DMS 273 (cell line): ENCODE measurements around the gene ZC3H15.

Source experiments
- DNase-seq: peaks from one replicate; lab custom pipeline; 2025; ENCODE audit not compliant: unreplicated experiment; lab: John Stamatoyannopoulos, UW

Gene ZC3H15

DNA sequence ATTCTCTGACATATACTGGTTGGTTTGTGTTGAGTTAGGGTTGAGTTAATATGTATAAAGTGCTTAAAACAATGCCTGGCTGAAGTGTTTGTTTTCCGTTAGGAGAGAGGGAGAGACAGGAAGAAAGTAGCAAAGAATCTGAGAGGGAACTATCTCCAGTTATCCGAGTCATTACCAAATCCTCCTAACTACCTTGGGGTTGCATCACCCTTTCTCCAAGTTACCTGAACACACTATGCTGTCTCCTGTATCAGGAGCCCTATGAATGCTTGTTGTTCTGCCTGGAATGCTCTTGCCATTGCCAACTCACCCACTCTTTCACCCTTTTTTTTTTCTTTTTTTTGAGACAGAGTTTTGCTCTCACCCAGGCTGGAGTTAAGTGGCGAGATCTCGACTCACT lies 55.9 kb downstream of the ZC3H15 start:
- no peak for DNase-seq

- no peak for DNase-seq
These were observed 57.6 kb downstream of the ZC3H15 start for GRCh38 chr2:186543561-186544131.

- no peak for DNase-seq
These were observed 58.2 kb downstream of the ZC3H15 start for GRCh38 chr2:186544255-186544675.

DNA sequence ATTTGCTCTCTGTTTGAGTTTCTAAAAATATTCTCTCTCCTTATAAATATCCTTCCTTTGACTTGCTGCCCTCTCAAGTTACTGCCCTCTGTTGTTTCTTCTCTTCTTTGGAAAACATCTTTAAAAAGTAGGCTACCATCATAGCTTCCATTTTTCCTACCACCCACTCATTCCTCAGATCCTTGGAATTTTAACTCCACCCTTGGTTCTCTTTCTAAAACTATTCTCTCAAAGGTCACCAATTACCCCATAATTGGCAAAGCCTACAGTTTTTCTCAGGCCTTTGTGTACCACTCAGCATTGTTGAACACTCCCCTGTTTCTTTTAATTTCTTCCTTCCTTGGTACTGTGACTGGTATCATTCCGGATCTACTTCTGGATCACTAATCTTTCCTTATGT lies 60.8 kb downstream of the ZC3H15 start:
- no peak for DNase-seq

DNA sequence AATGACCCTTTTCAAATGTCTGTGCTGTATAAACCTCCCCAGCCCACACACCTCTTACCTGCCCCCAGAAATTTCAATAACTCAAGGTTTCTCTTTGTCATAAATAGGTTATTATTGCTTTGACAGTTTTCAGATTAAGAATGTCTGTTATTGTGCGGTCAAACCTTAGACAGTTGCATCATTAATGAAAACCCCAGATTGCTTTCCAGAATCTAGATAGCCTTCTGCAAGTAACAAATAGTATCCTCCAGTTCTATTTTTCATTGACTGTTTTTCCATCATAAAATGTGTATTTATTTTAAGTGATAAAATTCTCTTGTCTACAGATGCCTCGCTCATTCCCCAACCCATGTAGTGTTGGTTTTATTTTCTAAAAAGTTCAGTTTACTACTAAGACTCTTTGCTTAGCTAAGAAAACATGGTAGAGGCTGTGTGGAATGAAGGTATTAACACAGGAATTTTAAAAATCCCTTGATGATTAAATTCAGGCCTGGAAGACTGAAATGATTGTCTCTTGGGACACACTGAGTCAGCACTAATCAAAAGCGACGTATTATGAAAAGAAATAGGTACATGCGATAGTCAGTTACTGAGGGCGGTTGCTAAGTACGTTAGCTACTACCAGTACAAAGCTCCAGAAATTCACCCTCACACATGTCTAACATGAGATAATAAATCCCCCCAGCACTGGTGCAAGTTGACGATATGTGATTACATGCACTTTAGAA lies 65.4 kb downstream of the ZC3H15 start:
- DNase-seq, result no peak

DNA sequence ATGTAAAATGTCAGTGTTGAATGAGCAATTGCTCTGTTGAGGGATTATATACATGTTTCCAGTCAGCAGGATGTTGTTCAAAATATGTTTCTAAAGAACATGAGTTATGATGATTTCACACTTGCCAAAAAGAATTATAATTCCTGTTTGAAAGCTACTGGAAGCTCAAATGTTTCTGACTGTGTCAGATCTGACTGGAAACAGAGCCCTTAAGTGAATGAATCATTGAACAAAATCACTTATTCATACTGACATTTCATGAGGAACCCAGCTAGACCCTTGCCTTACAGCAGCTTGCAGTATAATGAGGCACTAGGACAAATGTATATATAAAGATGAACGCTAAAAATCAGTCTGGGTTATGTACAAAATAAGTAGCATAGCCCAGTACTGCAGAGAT lies 68.4 kb downstream of the ZC3H15 start:
- DNase-seq, result no peak

DNA sequence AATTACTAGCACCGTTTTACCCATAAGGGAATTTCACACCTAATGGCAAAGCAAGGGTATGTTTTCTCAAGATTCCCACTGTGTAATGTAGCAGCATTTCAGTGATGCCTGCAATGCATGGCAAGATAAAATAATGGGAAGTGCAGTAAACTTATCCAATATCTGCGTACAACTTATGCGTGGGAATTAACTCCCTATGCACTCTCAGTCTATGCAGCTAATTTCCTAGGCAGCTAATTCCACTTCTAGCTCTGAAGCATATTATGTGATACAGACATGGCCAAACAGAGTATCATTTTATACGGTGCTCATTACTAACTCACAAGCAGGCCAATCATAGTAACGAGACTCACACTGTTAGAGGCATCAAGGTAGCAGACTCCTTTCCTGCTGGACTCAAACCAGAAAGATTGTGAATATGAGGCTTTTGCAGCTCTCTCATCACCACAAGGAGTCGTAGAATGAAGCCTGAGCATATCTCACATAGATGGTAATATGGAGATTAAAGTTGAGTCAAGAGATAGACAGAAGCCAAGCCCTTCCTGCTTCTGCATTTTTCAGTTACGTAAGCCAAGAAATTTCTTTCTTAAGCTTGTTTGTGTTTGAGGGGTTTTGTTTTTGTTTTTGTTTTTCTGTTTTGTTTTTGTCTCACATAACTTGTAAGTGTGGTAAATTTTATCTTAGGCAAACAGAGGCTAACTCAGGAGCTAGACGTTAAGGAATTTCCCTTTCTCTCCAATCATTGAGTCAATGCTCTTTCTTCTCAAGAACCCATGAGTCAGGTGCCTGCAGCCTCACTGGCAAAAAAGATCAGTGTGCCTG lies 69.0 kb downstream of the ZC3H15 start:
- DNase-seq, result no peak

DNA sequence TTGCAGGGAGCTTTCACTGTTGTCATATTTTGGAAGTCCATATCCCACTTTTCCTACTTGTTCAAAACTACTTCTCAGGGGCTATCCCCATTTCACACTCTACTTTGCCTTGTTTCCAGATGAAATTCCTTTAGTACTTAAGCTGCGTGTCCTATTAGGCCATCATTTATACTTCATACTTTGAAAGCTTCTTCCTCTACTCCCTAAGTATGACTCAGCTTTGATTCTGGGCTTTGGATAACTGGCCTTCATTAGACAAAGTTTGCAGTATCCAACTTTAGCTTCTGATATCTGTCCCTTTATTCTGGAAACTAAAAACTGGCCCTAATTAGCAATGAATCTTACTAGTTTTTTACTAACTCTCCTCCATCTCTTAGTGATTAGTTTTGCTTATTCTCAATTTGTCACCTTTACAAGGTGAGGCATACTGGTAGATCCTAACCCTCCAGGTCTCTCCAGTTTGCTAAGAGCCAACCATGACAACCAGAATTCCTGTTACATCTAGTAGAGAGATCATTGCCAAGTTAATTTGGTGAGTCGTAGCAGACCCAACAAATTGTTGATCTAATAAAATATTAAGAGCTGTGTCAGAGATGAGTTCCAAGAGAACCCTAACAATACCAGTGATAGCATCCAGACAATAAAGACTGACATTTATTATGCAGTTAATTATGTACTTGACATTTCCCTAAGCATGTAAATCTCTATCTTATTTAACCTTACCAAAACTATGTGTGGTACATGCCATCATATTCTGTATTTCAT lies 72.6 kb downstream of the ZC3H15 start:
- DNase-seq, result no peak
